Upper lobe of left lung (tissue), 4 donors: ENCODE measurements around the gene C13orf46.

Experiments used
- POLR2A ChIP-seq, 4 donors: fragments of 450-650 bp; IDR thresholded peaks; one replicate each; pipeline ENCODE4 v1.5.1; 2016 to 2017; ENCODE audit warnings: antibody characterized with exemption in 4 of 4, mild to moderate bottlenecking in 2 of 4
- POLR2AphosphoS5 ChIP-seq, 2 donors: sonication (generic); formaldehyde crosslinking; IDR thresholded peaks; one replicate each; pipeline ENCODE4 v1.5.1; 2017; ENCODE audit warnings: antibody characterized with exemption in 2 of 2
- TF ChIP-seq, protein P1 (sequence below), 6 experiments: fragments of 450-650 bp in 4 of 6; fragments of 200-600 bp in 2 of 6; sonication (generic) in 2 of 6; IDR thresholded peaks; one replicate each; pipeline ENCODE4 v1.5.1; 2016 to 2019; ENCODE audit warnings: antibody characterized with exemption in 6 of 6

DNA sequence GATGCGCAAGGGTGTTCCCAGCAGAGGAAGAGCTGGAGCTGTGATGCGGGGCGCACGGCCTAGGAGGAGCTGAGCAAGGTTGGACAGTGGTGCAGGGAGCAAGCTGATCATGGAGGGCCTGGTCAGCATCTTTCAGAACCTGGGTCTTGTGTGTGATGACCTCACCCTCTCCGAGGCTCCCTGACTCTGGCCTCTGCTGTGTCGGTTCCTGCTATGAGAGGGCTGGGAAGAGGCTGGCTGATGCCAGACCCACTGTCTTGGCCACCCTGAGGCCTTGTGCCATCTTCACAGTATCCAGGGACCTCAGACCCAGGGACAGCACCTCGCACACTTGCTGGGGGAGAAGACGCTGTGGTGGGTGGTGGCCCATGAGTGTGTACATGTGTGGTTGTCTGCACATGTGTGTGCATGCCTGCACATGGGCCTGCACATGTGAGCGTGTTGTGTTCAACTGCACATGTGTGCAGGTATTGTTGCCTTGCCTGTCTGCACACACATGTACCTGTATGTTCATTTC is 16.5 kb upstream of the C13orf46 start:
- no peak for TF ChIP-seq POLR2A (IDR thresholded peaks at IDR 0.05)
- TF ChIP-seq POLR2AphosphoS5 (IDR thresholded peaks at IDR 0.05) = no peak
- TF ChIP-seq, protein P1, sequence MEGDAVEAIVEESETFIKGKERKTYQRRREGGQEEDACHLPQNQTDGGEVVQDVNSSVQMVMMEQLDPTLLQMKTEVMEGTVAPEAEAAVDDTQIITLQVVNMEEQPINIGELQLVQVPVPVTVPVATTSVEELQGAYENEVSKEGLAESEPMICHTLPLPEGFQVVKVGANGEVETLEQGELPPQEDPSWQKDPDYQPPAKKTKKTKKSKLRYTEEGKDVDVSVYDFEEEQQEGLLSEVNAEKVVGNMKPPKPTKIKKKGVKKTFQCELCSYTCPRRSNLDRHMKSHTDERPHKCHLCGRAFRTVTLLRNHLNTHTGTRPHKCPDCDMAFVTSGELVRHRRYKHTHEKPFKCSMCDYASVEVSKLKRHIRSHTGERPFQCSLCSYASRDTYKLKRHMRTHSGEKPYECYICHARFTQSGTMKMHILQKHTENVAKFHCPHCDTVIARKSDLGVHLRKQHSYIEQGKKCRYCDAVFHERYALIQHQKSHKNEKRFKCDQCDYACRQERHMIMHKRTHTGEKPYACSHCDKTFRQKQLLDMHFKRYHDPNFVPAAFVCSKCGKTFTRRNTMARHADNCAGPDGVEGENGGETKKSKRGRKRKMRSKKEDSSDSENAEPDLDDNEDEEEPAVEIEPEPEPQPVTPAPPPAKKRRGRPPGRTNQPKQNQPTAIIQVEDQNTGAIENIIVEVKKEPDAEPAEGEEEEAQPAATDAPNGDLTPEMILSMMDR (IDR thresholded peaks at IDR 0.05) = no peak
